HG03196 (cell line): ENCODE data around the gene RNF38.
"Not testable (repeated sequence)": the region's sequence is repeated elsewhere in the genome, so short reads cannot be mapped to it uniquely, and the experiment has no call there.

ENCODE experiments used
- ATAC-seq: cut with Tn5 transposase; IDR thresholded peaks from one replicate; pipeline ENCODE4 v1.9.1; 2021; ENCODE audit not compliant: unreplicated experiment

Gene RNF38

GRCh38 chr9:36297798-36298197 is 102.3 kb downstream of the RNF38 start:
- no peak for ATAC-seq

DNA sequence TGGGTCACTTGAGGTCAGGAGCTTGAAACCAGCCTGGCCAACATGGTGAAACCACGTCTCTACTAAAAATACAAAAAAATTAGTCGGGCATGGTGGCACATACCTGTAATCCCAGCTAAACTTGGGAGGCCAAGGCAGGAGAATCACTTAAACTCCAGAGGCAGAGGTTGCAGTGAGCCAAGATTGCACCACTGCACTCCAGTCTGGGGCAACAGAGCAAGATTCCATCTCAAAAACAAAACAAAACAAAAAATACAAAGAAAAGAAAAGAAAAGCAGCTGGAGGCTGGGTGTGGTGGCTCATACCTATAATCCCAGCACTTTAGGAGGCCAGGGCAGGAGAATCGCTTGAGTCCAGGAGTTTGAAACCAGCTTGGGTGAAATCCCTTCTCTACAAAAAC is 105.1 kb downstream of the RNF38 start:
- ATAC-seq: not testable (repeated sequence)

DNA sequence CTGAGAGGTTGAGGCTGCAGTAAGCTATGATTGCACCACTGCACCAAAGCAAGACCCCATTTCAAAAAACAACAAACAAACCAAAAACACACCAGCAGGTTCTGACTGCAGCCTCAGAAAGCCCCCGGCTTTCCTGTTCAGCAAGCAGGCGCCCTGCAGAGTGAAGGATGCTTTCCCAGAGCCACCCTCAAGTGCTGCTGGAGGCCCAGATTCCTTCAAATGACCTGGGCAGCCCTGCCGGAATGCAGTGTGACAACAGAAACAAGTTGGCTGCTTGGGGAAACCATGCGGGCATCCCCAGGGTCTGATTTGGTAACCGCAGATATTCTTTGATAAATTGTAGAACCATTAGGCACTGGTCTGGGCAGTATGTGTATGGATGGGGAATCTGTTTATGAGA is 106.2 kb downstream of the RNF38 start:
- ATAC-seq: no peak

DNA sequence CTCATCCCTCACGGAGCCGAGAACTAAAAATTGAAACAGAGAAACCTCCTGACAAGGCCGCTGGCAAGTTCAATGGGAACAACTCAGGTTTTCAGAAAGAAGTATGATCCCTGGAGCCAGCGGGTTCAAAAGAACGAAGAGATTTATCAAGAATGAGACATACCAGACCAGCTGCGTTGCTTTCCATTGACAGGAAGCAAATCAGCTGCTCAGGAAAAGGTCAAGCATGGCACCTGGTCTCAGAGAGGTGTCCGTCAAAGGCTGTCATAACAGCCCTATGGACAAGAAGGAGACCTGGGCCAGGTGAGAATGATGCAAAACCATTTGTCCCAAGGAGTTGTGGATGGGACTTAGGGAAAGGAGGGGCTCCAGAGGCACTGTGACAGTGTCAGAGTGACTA is 106.9 kb downstream of the RNF38 start:
- no peak for ATAC-seq

- ATAC-seq: no peak
Measured at GRCh38 chr9:36292641-36293040, 107.4 kb downstream of the RNF38 start.

DNA sequence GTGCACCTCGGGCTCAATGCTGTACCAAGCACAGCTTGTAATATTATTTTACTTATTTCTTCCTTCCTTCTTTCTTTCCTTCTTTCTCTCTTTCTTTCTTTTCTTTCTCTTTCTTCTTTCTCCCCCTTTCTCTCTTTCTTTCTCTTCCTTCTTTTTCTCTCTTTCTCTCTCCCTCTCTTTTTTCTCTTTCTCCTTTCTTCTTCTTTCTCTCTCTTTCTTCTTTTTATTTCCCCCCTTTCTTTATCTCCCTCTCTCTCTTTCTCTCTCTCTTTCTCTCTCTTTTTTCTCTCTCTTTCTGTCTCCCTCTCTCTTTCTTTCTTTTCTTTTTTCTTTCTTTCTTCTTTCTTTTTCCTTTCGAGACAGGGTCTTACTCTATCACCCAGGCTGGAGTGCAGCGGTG is 109.1 kb downstream of the RNF38 start:
- ATAC-seq: no peak

- ATAC-seq: no peak
Measured at GRCh38 chr9:36289836-36290435, 110.1 kb downstream of the RNF38 start.

GRCh38 chr9:36288070-36288469 is 112.0 kb downstream of the RNF38 start:
- ATAC-seq: no peak
